GM18520 (cell line): ENCODE measurements around the gene GRK6.
"Not testable (repeated sequence)": the region's sequence is repeated elsewhere in the genome, so short reads cannot be mapped to it uniquely, and the experiment has no call there.

Experiments used
- ATAC-seq: cut with Tn5 transposase; IDR thresholded peaks from one replicate; pipeline ENCODE4 v1.9.1; 2021; ENCODE audit not compliant: unreplicated experiment

GRK6 gene

GRCh38 chr5:177483994-177484901, 57.8 kb downstream of the GRK6 start:
- ATAC-seq, result no peak

GRCh38 chr5:177484902-177485549, 58.5 kb downstream of the GRK6 start:
- no peak for ATAC-seq

- ATAC-seq, result not testable (repeated sequence)
These were observed 59.3 kb downstream of the GRK6 start for GRCh38 chr5:177485753-177486152.

- no peak for ATAC-seq
These were observed 59.8 kb downstream of the GRK6 start for GRCh38 chr5:177486256-177486655.

GRCh38 chr5:177487144-177487543, 60.7 kb downstream of the GRK6 start:
- ATAC-seq, result no peak

- ATAC-seq, result no peak
These were observed 61.5 kb downstream of the GRK6 start for GRCh38 chr5:177487975-177488374.

- no peak for ATAC-seq
These were observed 62.7 kb downstream of the GRK6 start for GRCh38 chr5:177489119-177489716.

- ATAC-seq, result no peak
These were observed 64.0 kb downstream of the GRK6 start for GRCh38 chr5:177490311-177490991.

- no peak for ATAC-seq
These were observed 64.5 kb downstream of the GRK6 start for GRCh38 chr5:177490992-177491391.

GRCh38 chr5:177491429-177491945, 65.0 kb downstream of the GRK6 start:
- ATAC-seq, result no peak

- ATAC-seq, result no peak
These were observed 65.7 kb downstream of the GRK6 start for GRCh38 chr5:177491983-177492746.
